ENCODE data around the gene ANO2.

The ANO2 gene

DNA sequence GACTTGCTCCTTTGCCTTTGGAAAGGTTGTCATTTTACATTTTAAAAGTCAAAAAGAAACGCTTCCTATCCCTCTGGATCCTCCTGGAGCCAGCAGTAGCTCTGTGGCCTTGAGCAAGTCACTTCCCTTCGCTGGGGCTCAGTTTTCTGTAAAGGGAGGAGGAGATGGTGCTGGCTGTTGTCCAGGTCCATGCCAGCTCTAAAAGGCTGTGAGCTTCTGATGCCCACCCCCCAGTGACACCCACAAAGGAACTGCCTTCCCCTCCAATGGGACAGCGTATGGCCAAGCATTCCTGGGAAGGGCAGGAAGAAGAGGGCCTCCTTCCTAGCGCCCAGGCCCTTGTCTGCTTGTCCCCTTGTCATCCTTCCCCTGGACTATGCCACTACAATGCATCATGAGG, 431.7 kb downstream of the ANO2 start:
- no peak overlapping the region for H3K9ac ChIP-seq
- no peaks in the 10 kb centered on the region for H3K4me1 ChIP-seq (ENCODE audit: low read depth, poor library complexity, severe bottlenecking)
- H3K27ac ChIP-seq = no peak overlapping the region
- no peaks in the 10 kb centered on the region for H3K36me3 ChIP-seq (ENCODE audit: insufficient read depth)
- no peak overlapping the region for H2AFZ ChIP-seq (ENCODE audit: low read depth)
- no peak overlapping the region for H3K4me2 ChIP-seq
- no peaks in the 10 kb centered on the region for H3K79me2 ChIP-seq (ENCODE audit: insufficient read depth, low read depth)
- no peak overlapping the region for H3K4me3 ChIP-seq (IDR thresholded peaks at IDR 0.05; ENCODE audit: insufficient read depth, low read depth, low read length)
- TF ChIP-seq, protein P1, sequence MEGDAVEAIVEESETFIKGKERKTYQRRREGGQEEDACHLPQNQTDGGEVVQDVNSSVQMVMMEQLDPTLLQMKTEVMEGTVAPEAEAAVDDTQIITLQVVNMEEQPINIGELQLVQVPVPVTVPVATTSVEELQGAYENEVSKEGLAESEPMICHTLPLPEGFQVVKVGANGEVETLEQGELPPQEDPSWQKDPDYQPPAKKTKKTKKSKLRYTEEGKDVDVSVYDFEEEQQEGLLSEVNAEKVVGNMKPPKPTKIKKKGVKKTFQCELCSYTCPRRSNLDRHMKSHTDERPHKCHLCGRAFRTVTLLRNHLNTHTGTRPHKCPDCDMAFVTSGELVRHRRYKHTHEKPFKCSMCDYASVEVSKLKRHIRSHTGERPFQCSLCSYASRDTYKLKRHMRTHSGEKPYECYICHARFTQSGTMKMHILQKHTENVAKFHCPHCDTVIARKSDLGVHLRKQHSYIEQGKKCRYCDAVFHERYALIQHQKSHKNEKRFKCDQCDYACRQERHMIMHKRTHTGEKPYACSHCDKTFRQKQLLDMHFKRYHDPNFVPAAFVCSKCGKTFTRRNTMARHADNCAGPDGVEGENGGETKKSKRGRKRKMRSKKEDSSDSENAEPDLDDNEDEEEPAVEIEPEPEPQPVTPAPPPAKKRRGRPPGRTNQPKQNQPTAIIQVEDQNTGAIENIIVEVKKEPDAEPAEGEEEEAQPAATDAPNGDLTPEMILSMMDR (conservative IDR thresholded peaks at IDR 0.05; ENCODE audit: low read depth, low read length) = no peak
- H4K20me1 ChIP-seq (ENCODE audit: insufficient read depth) = no peaks in the 10 kb centered on the region
- no peaks in the 10 kb centered on the region for H3K27me3 ChIP-seq (ENCODE audit: insufficient read depth, low read depth)
